ENCODE results near the gene COL5A1.
A peak's percentile ranks its signal among the peaks of the same experiment; 100 is the strongest.

Gene COL5A1

DNA sequence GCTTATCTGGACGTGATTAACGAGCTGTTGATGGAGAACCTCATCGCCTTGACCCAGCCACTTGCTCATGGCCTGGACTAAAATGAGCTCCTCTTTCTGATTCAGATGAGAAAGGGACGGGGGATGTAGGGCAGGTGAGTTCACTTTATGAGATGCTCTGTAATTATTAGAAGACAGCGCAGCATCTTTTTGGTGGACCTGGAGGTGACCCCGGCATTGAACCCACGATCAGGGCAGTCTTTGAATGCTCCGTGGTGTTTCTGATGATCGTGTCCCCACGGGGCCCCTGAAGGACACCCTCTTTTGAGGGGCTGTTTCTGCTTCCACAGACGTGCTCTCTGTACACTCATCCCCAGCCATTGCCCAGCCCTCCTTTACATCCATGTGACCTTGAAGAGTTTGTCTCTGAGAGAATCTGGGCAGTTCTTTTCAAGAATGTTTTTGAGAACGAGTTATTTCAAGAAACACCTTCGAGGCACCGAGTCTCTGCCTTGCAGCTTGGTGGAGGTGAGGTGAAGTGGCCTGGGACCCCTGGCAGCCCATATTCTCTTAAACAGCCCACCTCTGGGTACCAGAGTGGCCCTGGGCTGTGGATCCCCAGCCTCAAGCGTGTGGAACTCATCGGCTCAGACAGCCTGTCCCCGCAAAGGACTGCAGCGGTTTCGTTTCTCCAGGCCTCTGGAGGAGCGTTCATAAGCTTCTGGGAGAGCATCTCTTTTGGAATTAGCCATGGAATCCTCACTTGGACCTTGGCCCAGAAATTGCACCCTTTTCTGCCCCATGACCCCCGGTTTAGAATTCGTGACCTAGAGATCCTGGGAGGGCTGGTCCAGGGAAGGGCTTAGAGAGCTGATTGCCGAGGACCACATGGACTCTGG is 50.3 kb downstream of the COL5A1 start:
- Histone ChIP-seq H3K4me1 (no peaks in the 10 kb centered on the region), H3K36me3 (replicated peaks) (no peaks in the 10 kb centered on the region), H3K27me3 (ENCODE audit: low read depth) (no peaks in the 10 kb centered on the region), H3K9me3 (no peaks in the 10 kb centered on the region), H3K4me3 (no peak overlapping the region)
- in situ Hi-C loops (cut with MboI; ENCODE audit: low sequenced_read_pairs) = no loop called here
- DNase-seq (ENCODE audit: low spot score in 2 of 2) = no peak

DNA sequence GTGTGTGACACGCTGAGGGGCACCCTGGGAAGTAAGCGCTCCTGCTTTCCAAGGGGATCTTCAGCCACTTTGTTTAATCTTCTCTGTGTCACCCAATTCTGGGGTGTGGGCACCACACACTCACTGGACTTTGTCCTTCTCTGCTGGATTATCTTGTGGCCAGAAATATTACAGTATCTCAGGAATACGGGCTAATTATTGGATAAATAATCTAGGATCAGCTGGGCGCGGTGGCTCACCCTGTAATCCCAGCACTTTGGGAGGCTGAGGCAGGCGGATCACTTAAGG is 50.9 kb downstream of the COL5A1 start:
- Histone ChIP-seq H3K27me3 (ENCODE audit: low read depth) (no peaks in the 10 kb centered on the region), H3K4me3 (no peak overlapping the region), H3K9me3 (no peaks in the 10 kb centered on the region), H3K36me3 (replicated peaks) (no peaks in the 10 kb centered on the region), H3K4me1 (no peaks in the 10 kb centered on the region)
- in situ Hi-C loops (cut with MboI; ENCODE audit: low sequenced_read_pairs) = no loop called here
- DNase-seq (ENCODE audit: low spot score in 2 of 2) = no peak

DNA sequence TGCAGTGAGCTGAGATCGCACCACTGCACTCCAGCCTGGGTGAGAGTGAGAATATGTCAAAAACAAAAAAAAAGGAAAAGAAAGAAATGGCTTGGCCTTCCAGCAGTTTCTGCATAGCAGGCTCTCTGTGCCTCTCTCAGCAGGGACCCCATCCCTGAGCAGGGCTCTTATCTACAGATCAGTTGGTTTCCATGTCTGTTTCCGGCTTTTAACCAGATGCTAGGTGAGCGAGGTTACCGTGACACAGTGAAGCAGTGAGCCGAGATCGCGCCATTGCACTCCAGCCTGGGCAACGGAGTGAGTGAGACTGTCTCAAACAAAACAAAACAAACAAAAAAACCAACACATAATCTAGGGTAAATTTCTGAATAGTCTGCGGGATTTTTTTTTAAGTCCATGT is 51.4 kb downstream of the COL5A1 start:
- Histone ChIP-seq H3K9me3 (no peaks in the 10 kb centered on the region), H3K27me3 (ENCODE audit: low read depth) (no peaks in the 10 kb centered on the region), H3K36me3 (replicated peaks) (no peaks in the 10 kb centered on the region), H3K4me3 (no peak overlapping the region), H3K4me1 (no peaks in the 10 kb centered on the region)
- no peak for DNase-seq (ENCODE audit: low spot score in 2 of 2)
- in situ Hi-C loops (cut with MboI; ENCODE audit: low sequenced_read_pairs) = no loop called here

DNA sequence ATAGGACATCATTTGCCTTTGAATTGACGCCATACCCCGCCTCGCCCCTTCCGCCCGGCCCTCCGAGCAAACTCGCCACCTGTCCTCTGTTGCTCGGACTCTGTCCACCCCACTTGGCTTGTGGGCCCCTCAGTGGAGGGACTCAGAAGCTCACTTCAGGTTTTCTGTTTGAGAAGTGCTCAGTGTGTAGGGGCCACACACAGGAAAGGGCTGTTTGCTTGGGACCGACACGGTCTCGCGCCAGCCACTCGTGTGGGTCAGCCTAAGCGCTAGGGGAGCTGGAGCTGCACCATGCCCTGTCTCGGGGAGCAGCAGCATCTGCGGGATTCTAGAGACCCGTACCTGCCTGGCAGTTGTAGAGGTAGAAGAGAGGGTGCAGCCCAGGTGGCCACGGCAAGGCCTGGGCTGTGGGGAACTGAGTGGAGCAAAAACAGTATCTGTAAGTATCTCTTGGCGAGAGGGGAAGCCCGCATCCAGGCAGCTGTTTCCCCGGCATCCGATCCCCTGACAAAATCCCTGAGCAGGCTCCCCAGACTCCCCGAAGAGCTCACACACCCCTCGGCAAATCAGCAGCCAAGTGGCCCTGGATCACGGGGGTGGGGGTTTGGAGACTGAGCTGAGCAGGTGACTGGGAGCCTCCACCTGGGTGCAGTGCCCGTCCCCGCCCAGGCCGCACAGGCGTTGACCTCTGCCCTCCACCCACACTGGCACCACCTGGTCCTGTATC is 52.2 kb downstream of the COL5A1 start:
- Histone ChIP-seq H3K4me1 (no peaks in the 10 kb centered on the region), H3K27me3 (ENCODE audit: low read depth) (no peaks in the 10 kb centered on the region), H3K4me3 (no peak overlapping the region), H3K36me3 (replicated peaks) (no peaks in the 10 kb centered on the region), H3K9me3 (no peaks in the 10 kb centered on the region)
- DNase-seq (ENCODE audit: low spot score in 2 of 2) = no peak
- in situ Hi-C loops (cut with MboI; ENCODE audit: low sequenced_read_pairs) = no loop called here

DNA sequence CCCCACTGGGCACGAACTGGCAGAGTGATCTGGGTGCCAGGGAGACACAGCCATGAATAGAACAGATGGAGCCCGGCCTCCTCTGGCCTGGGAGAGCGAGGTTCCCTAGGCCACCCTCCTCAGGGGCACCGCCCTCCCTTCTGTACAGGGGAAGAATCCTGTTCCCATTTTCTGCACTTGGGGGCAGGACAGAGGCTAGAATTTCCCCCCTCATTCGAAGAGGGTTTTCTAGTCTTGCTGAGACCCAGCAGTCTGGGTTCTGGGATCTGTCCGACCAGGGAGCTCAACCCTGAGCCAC is 52.7 kb downstream of the COL5A1 start:
- no peak overlapping the region for H3K4me3 ChIP-seq
- no peak for DNase-seq (ENCODE audit: low spot score in 2 of 2)
- no peaks in the 10 kb centered on the region for H3K4me1 ChIP-seq
- H3K36me3 ChIP-seq (replicated peaks) = no peaks in the 10 kb centered on the region
- H3K9me3 ChIP-seq = no peaks in the 10 kb centered on the region
- in situ Hi-C loops (cut with MboI; ENCODE audit: low sequenced_read_pairs) = no loop called here
- H3K27me3 ChIP-seq (ENCODE audit: low read depth) = no peaks in the 10 kb centered on the region

DNA sequence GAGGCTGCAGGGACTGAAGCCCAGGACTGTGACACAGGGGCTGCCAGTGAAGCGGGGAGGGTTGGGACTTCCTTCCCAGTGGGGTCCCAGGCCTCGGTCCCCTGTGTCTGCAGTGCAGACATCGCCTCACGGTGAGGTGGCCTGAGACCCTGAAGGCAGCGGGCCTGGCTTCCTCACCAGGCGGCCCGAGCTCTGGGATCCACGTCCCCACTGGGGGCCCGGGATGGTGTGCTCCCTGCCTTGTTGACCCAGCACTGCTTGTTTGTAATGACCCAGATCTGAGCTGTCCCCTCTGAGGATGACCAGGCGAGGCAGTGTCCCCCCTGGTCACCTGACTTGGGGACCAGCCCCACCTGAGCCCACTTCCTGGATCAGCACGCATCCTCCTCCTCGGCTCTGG is 53.1 kb downstream of the COL5A1 start:
- Histone ChIP-seq H3K36me3 (replicated peaks) (no peaks in the 10 kb centered on the region), H3K27me3 (ENCODE audit: low read depth) (no peaks in the 10 kb centered on the region)

DNA sequence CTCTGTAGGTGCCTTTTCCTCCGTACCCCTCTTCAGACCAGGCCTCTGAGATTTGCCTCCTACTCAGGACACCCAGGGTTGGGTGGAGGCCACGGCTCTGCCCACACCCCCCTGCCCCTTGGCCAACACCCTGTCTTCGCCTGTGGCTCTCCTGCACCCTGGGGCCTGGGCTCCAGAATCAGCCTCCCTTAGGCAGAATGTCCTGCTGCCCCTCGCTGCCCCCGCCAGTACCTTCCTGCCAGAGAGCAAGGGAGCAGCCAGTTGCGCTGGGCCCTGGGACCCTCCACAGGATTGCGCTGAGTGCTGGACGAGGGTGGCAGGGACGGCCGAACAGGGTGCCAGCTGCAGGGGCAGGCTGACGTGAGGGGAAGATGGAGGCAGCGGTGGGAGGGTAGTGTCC is 53.5 kb downstream of the COL5A1 start:
- Histone ChIP-seq H3K27me3 (ENCODE audit: low read depth) (no peaks in the 10 kb centered on the region), H3K4me1 (no peaks in the 10 kb centered on the region), H3K36me3 (replicated peaks) (no peaks in the 10 kb centered on the region), H3K9me3 (no peaks in the 10 kb centered on the region), H3K4me3 (no peak overlapping the region)
- DNase-seq (ENCODE audit: low spot score in 2 of 2) = no peak
- in situ Hi-C loops (cut with MboI; ENCODE audit: low sequenced_read_pairs) = no loop called here

More for the DNA sequence above, 53.1 kb downstream of the COL5A1 start:
- Histone ChIP-seq H3K9me3 (no peaks in the 10 kb centered on the region), H3K4me1 (no peaks in the 10 kb centered on the region), H3K4me3 (no peak overlapping the region)
- in situ Hi-C loops (cut with MboI; ENCODE audit: low sequenced_read_pairs) = no loop called here
- no peak for DNase-seq (ENCODE audit: low spot score in 2 of 2)

DNA sequence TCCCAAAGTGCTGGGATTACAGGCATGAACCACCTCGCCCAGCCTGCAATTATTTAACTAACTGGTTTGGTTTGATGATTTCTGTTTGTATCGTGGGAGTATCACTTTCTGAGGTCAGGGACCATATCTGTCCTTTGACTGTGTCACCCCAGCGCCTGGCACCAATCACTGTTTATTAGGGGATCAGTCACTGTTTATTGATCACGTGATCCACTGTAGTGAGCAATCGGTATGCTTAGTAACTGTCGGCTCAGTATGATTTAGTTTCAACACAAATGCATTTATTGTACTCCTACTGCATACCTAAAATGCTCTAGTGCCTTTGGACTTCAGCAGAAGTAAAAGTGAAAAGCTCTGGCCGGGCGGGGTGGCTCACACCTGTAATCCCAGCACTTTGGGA is 54.8 kb downstream of the COL5A1 start:
- no peaks in the 10 kb centered on the region for H3K27me3 ChIP-seq (ENCODE audit: low read depth)
- in situ Hi-C loops (cut with MboI; ENCODE audit: low sequenced_read_pairs) = no loop called here

DNA sequence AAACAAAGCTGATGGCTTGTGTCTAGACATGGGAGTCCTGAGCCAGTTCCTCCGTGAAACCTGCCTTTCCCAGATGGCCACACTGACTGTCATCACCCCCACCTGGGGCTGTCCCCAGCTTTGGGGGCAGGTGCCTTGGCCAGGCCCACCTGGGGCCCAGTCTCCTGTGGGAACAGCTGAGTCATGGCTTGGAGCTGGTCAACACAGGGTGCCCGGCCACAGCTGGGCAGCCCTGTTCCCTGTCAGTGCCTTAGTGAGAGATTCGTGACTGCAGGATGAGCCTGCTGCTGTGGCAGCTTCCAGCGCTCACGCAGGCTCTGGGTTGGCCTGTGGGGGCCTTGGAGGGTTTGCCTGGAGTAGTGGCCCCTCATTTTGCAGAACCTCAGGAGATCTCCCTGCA is 56.5 kb downstream of the COL5A1 start:
- Histone ChIP-seq H3K9me3 (no peaks in the 10 kb centered on the region), H3K36me3 (replicated peaks) (no peaks in the 10 kb centered on the region), H3K4me3 (no peak overlapping the region), H3K27me3 (ENCODE audit: low read depth) (no peaks in the 10 kb centered on the region), H3K4me1 (no peaks in the 10 kb centered on the region)
- DNase-seq (ENCODE audit: low spot score in 2 of 2) = no peak
- in situ Hi-C loops (cut with MboI; ENCODE audit: low sequenced_read_pairs) = no loop called here

More for the DNA sequence above, 54.8 kb downstream of the COL5A1 start:
- Histone ChIP-seq H3K9me3 (no peaks in the 10 kb centered on the region), H3K4me3 (no peak overlapping the region), H3K4me1 (no peaks in the 10 kb centered on the region), H3K36me3 (replicated peaks) (no peaks in the 10 kb centered on the region)
- no peak for DNase-seq (ENCODE audit: low spot score in 2 of 2)

DNA sequence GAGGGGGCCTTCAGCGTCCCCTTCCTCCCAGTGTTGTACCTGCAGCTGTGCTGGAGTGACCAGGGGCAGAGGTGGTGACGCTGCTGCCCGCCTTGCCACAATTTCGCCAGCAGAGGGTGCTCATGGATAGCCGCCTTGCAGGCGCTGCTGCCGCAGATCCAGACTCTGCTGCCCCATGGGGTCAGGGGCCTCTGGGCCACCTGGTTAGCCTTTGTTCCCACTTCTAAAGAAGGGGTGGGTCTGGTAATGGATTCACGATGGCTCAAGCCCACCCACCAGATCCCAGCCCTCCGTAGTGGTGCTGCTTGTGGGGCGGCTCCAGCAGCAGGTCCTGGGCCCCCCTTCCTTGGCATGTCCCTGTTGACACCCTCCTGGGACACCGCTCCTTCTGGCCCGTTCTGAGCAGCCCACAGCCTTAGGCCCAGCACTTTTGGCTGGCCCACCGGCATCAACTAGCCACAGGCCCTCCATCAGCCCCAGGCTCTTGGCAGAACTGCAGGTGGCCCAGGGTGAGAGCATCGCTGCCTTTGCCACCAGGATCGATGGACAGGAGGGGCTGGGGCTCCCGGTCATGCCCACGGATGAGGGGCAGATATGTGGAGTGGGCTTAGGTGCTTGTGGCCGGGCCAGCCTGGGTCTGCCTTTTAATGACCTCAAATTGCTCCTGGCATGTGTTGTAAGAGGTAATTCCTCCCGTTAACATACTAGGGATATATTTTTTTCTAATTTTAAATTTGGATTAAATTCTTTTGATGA is 57.2 kb downstream of the COL5A1 start:
- Histone ChIP-seq H3K4me1 (no peaks in the 10 kb centered on the region), H3K27me3 (ENCODE audit: low read depth) (no peaks in the 10 kb centered on the region), H3K36me3 (replicated peaks) (no peaks in the 10 kb centered on the region), H3K9me3 (no peaks in the 10 kb centered on the region), H3K4me3 (no peak overlapping the region)
- in situ Hi-C loops (cut with MboI; ENCODE audit: low sequenced_read_pairs) = no loop called here
- DNase-seq (ENCODE audit: low spot score in 2 of 2) = peak in 1 of 2 experiments; percentile 62

DNA sequence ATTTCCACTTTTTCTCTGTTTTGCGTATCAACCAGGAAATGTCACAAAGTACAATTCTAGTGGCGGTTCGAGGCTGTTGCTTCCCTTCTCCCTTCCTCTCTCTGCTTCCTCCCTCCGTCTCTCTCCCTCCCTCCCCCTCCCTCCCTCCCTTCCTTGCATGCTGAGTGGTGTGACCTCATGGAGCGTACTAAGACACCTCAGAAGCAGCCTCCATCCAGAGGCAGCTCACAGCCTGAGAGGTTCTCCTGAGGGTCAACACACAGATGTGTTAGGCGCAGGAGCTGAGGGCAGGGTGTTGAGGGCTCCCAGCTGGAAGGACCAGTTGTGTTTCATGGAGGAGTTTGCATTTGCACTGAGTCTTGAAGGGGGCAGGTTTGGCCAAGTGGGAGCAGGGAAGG is 57.7 kb downstream of the COL5A1 start:
- no peaks in the 10 kb centered on the region for H3K36me3 ChIP-seq (replicated peaks)
- H3K9me3 ChIP-seq = no peaks in the 10 kb centered on the region; the same call in 1 of the 2 replicates
- in situ Hi-C loops (cut with MboI; ENCODE audit: low sequenced_read_pairs) = no loop called here
- no peak overlapping the region for H3K4me3 ChIP-seq
- no peaks in the 10 kb centered on the region for H3K27me3 ChIP-seq (ENCODE audit: low read depth)
- H3K4me1 ChIP-seq = no peaks in the 10 kb centered on the region
- DNase-seq (ENCODE audit: low spot score in 2 of 2) = no peak

DNA sequence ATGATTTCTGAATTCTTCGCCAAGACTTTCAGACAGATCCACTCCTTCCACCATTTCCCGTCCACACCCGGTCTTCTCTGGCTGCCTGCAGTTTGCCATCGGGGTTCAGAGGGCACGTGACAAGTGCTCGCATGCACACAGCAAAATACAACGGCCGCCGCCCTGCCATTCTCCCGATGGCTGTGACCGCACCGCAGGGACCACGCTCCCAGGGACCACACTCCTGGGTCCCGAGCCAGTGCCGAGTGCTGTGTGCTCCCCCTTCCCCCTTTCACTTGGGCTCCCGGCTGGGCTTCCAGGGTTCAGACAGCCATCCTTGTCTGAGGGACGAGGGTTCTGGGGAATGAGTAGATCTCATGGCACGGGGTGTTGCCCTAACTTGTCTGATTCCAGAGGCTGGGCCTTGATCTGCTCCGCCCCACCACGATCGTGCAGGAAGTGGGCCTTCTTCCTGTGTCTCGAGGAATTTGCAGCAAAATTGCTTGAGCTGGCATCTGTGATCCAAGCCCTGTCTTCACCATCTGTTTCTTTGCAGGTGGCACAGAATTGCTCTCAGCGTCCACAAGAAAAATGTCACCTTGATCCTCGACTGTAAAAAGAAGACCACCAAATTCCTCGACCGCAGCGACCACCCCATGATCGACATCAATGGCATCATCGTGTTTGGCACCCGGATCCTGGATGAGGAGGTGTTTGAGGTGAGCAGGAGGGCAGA is 59.2 kb downstream of the COL5A1 start:
- in situ Hi-C loops (cut with MboI; ENCODE audit: low sequenced_read_pairs) = no loop called here
- Histone ChIP-seq H3K4me1 (no peaks in the 10 kb centered on the region), H3K27me3 (ENCODE audit: low read depth) (no peaks in the 10 kb centered on the region), H3K4me3 (no peak overlapping the region), H3K36me3 (replicated peaks) (no peaks in the 10 kb centered on the region), H3K9me3 (no peaks in the 10 kb centered on the region; the same call in 1 of the 2 replicates)
- DNase-seq (ENCODE audit: low spot score in 2 of 2) = no peak

DNA sequence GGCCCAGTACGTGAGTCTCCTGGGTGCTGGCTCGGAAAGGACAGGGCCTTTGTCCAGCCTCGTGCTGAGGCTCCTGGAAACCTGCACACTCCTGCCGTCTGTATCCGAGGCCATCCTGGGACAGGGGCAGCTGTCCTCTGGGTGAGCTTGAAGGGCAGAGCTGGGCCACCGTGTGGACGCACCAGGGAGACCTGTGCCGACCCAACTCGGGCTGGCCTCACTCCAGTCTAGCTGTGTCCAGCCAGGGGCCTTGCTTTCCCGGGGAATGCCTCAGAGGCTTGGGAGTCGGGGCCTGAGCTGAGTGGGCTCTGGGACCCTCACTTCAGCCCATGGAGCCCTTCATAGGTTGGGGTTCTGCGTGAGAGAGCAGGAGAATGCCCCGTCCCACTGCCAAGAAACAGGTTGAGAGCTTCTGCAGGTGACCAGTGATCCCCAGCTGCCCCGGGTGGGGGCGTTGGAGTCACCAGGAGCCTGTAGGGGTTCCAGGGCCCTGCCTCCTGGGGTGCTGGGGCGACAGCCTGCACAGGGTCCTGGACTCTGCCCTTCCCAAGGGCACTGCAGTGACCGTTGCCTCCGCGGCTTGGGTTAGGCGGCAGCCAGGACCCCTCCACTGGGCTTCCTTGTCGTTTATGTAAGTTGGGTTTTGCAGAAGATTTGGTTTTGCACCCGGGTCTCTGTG is 60.1 kb downstream of the COL5A1 start:
- no peaks in the 10 kb centered on the region for H3K27me3 ChIP-seq (ENCODE audit: low read depth)
- H3K4me3 ChIP-seq = no peak overlapping the region
- H3K4me1 ChIP-seq = no peaks in the 10 kb centered on the region
- H3K36me3 ChIP-seq (replicated peaks) = no peaks in the 10 kb centered on the region
- no peak for DNase-seq (ENCODE audit: low spot score in 2 of 2)
- H3K9me3 ChIP-seq = no peaks in the 10 kb centered on the region; the same call in 1 of the 2 replicates
- in situ Hi-C loops (cut with MboI; ENCODE audit: low sequenced_read_pairs) = no loop called here

Data from HAP-1 (cell line).